ENCODE results near the gene FOXP1. TPM values are rescaled to one million over a fixed set of nuclear protein-coding genes. Genes with fewer than 3 reads are reported as not detected.

FOXP1 gene
- total and polyA plus RNA-seq, 2 experiments from 2014 or later: 121 to 132 TPM

GRCh38 chr3:71087143-71088018, 496.1 kb downstream of the FOXP1 start:
- H3K4me3 ChIP-seq: no peak overlapping the region
- TF ChIP-seq CTCF (IDR thresholded peaks at IDR 0.05; ENCODE audit: low read depth, low read length): no peak
- no peak overlapping the region for H3K27ac ChIP-seq
- peak in 1 of 2 donors; percentile 49 for DNase-seq (ENCODE audit: low read depth in 1 of 2, low spot score in 1 of 2)
- no peaks in the 10 kb centered on the region for H3K9me3 ChIP-seq (ENCODE audit: low read depth)
- H3K36me3 ChIP-seq: no peaks in the 10 kb centered on the region
- no peaks in the 10 kb centered on the region for H3K27me3 ChIP-seq
- peaks cover 9% of the 10 kb centered on the region for H3K4me1 ChIP-seq (ENCODE audit: low read depth)

GRCh38 chr3:71086777-71087142, 496.8 kb downstream of the FOXP1 start:
- no peaks in the 10 kb centered on the region for H3K27me3 ChIP-seq
- H3K27ac ChIP-seq: no peak overlapping the region
- H3K36me3 ChIP-seq: no peaks in the 10 kb centered on the region
- H3K4me1 ChIP-seq (ENCODE audit: low read depth): peaks cover 9% of the 10 kb centered on the region
- no peak overlapping the region for H3K4me3 ChIP-seq
- DNase-seq (ENCODE audit: low read depth in 1 of 2, low spot score in 1 of 2): no peak
- no peak for TF ChIP-seq CTCF (IDR thresholded peaks at IDR 0.05; ENCODE audit: low read depth, low read length)
- no peaks in the 10 kb centered on the region for H3K9me3 ChIP-seq (ENCODE audit: low read depth)

GRCh38 chr3:71083726-71084131, 499.8 kb downstream of the FOXP1 start:
- Histone ChIP-seq H3K36me3 (no peaks in the 10 kb centered on the region), H3K9me3 (ENCODE audit: low read depth) (no peaks in the 10 kb centered on the region), H3K27me3 (no peaks in the 10 kb centered on the region), H3K4me1 (ENCODE audit: low read depth) (peaks cover 25% of the 10 kb centered on the region), H3K27ac (peak overlapping the region; percentile 34), H3K4me3 (no peak overlapping the region)
- DNase-seq (ENCODE audit: low read depth in 1 of 2, low spot score in 1 of 2): no peak
- TF ChIP-seq CTCF (IDR thresholded peaks at IDR 0.05; ENCODE audit: low read depth, low read length): no peak

- no peak overlapping the region for H3K4me3 ChIP-seq
- H3K27me3 ChIP-seq: no peaks in the 10 kb centered on the region
- no peak for DNase-seq (ENCODE audit: low read depth in 1 of 2, low spot score in 1 of 2)
- no peak overlapping the region for H3K27ac ChIP-seq
- no peaks in the 10 kb centered on the region for H3K36me3 ChIP-seq
- no peaks in the 10 kb centered on the region for H3K9me3 ChIP-seq (ENCODE audit: low read depth)
- no peak for TF ChIP-seq CTCF (IDR thresholded peaks at IDR 0.05; ENCODE audit: low read depth, low read length)
- H3K4me1 ChIP-seq (ENCODE audit: low read depth): peaks cover 25% of the 10 kb centered on the region
These were observed 500.7 kb downstream of the FOXP1 start for GRCh38 chr3:71082833-71083232.

- Histone ChIP-seq H3K4me1 (ENCODE audit: low read depth) (peaks cover 21% of the 10 kb centered on the region), H3K36me3 (no peaks in the 10 kb centered on the region), H3K9me3 (ENCODE audit: low read depth) (no peaks in the 10 kb centered on the region), H3K4me3 (no peak overlapping the region), H3K27ac (no peak overlapping the region), H3K27me3 (no peaks in the 10 kb centered on the region)
- DNase-seq (ENCODE audit: low read depth in 1 of 2, low spot score in 1 of 2): no peak
- TF ChIP-seq CTCF (IDR thresholded peaks at IDR 0.05; ENCODE audit: low read depth, low read length): no peak
These were observed 502.9 kb downstream of the FOXP1 start for GRCh38 chr3:71080517-71081083.

All from cardiac muscle cell (in vitro differentiated cells and primary cell).